Measurements from ENCODE around the gene KLF11. TPM values are rescaled to one million over a fixed set of nuclear protein-coding genes. Genes with fewer than 3 reads are reported as not detected.

Gene KLF11
- polyA plus RNA-seq, 1 donor from 2014 or later, result 5.7 TPM

- no peaks in the 10 kb centered on the region for H4K20me1 ChIP-seq (ENCODE audit: insufficient read depth)
- H3K9me3 ChIP-seq (ENCODE audit: low read length), result no peaks in the 10 kb centered on the region
- H3K79me2 ChIP-seq (replicated peaks; ENCODE audit: insufficient read depth, low read length), result no peaks in the 10 kb centered on the region
- no peaks in the 10 kb centered on the region for H3K9me2 ChIP-seq (ENCODE audit: insufficient read depth, low read length)
- H3K36me3 ChIP-seq (ENCODE audit: insufficient read depth, low read length), result no peaks in the 10 kb centered on the region
- H3K9ac ChIP-seq (ENCODE audit: low read length), result no peak overlapping the region
- no peak overlapping the region for H3K4me3 ChIP-seq (ENCODE audit: low read length)
- no peak overlapping the region for H3K27ac ChIP-seq (ENCODE audit: low read length)
- no peaks in the 10 kb centered on the region for H3F3A ChIP-seq (ENCODE audit: insufficient read depth, low read length, poor library complexity, severe bottlenecking)
- no peaks in the 10 kb centered on the region for H3K27me3 ChIP-seq (ENCODE audit: insufficient read depth, low read depth, low read length)
- H2AFZ ChIP-seq (ENCODE audit: low read depth, low read length), result no peak overlapping the region
- no peak overlapping the region for H3K4me2 ChIP-seq (ENCODE audit: low read length)
- no peak for TF ChIP-seq REST (IDR thresholded peaks at IDR 0.05; ENCODE audit: borderline replicate concordance)
- TF ChIP-seq RAD21 (conservative IDR thresholded peaks at IDR 0.05), result no peak
- no peak for TF ChIP-seq SMC3 (conservative IDR thresholded peaks at IDR 0.05; ENCODE audit: poor library complexity)
- TF ChIP-seq EP300 (conservative IDR thresholded peaks at IDR 0.05; ENCODE audit: poor library complexity, severe bottlenecking), result no peak
- TF ChIP-seq MXI1 (conservative IDR thresholded peaks at IDR 0.05; ENCODE audit: poor library complexity, severe bottlenecking), result no peak
- TF ChIP-seq, protein P1, sequence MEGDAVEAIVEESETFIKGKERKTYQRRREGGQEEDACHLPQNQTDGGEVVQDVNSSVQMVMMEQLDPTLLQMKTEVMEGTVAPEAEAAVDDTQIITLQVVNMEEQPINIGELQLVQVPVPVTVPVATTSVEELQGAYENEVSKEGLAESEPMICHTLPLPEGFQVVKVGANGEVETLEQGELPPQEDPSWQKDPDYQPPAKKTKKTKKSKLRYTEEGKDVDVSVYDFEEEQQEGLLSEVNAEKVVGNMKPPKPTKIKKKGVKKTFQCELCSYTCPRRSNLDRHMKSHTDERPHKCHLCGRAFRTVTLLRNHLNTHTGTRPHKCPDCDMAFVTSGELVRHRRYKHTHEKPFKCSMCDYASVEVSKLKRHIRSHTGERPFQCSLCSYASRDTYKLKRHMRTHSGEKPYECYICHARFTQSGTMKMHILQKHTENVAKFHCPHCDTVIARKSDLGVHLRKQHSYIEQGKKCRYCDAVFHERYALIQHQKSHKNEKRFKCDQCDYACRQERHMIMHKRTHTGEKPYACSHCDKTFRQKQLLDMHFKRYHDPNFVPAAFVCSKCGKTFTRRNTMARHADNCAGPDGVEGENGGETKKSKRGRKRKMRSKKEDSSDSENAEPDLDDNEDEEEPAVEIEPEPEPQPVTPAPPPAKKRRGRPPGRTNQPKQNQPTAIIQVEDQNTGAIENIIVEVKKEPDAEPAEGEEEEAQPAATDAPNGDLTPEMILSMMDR (IDR thresholded peaks at IDR 0.05; ENCODE audit: poor library complexity, severe bottlenecking), result no peak
- no peak for TF ChIP-seq TAF1 (IDR thresholded peaks at IDR 0.05; ENCODE audit: low read depth)
- no peak for TF ChIP-seq POLR2AphosphoS5 (IDR thresholded peaks at IDR 0.05)
- TF ChIP-seq EZH2 (IDR thresholded peaks at IDR 0.05; ENCODE audit: borderline replicate concordance, insufficient read depth, low read length, poor library complexity, severe bottlenecking), result no peak
These were observed 11.6 kb downstream of the KLF11 start for GRCh38 chr2:10054976-10055375.

DNA sequence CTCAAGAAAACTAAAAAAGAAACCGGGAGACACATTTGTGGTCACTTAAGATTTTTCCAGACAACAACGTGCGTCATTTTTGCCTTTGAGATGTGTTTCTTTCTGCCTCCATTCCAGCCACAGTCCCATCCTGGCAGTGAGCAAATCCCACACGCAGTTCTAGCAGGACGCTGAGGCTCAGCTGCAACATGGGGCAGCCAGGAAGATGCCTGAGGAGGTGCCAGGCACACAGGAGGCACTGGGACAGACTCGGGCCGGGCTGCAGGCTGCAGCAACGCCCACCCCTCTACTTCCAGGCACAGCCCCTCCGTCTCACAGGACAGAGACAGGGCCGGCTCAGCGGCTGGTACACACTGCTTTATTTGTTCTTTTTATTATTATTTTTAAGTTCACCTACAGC lies 13.1 kb downstream of the KLF11 start:
- no peaks in the 10 kb centered on the region for H3K27me3 ChIP-seq (ENCODE audit: insufficient read depth, low read depth, low read length)
- H4K20me1 ChIP-seq (ENCODE audit: insufficient read depth), result no peaks in the 10 kb centered on the region
- H3F3A ChIP-seq (ENCODE audit: insufficient read depth, low read length, poor library complexity, severe bottlenecking), result no peaks in the 10 kb centered on the region
- H3K4me2 ChIP-seq (ENCODE audit: low read length), result no peak overlapping the region
- H3K9me3 ChIP-seq (ENCODE audit: low read length), result no peaks in the 10 kb centered on the region
- H3K27ac ChIP-seq (ENCODE audit: low read length), result no peak overlapping the region
- H2AFZ ChIP-seq (ENCODE audit: low read depth, low read length), result no peak overlapping the region
- TF ChIP-seq SMC3 (conservative IDR thresholded peaks at IDR 0.05; ENCODE audit: poor library complexity), result no peak
- no peak for TF ChIP-seq TAF1 (IDR thresholded peaks at IDR 0.05; ENCODE audit: low read depth)
- no peak for TF ChIP-seq EP300 (conservative IDR thresholded peaks at IDR 0.05; ENCODE audit: poor library complexity, severe bottlenecking)
- no peak for TF ChIP-seq RAD21 (conservative IDR thresholded peaks at IDR 0.05)
- TF ChIP-seq EZH2 (IDR thresholded peaks at IDR 0.05; ENCODE audit: borderline replicate concordance, insufficient read depth, low read length, poor library complexity, severe bottlenecking), result no peak
- TF ChIP-seq MXI1 (conservative IDR thresholded peaks at IDR 0.05; ENCODE audit: poor library complexity, severe bottlenecking), result no peak
- TF ChIP-seq, protein P1 (IDR thresholded peaks at IDR 0.05; ENCODE audit: poor library complexity, severe bottlenecking), result no peak
- TF ChIP-seq POLR2AphosphoS5 (IDR thresholded peaks at IDR 0.05), result no peak
- TF ChIP-seq REST (IDR thresholded peaks at IDR 0.05; ENCODE audit: borderline replicate concordance), result no peak
- no peak overlapping the region for H3K9ac ChIP-seq (ENCODE audit: low read length)
- no peaks in the 10 kb centered on the region for H3K79me2 ChIP-seq (replicated peaks; ENCODE audit: insufficient read depth, low read length)
- H3K36me3 ChIP-seq (ENCODE audit: insufficient read depth, low read length), result no peaks in the 10 kb centered on the region
- no peak overlapping the region for H3K4me3 ChIP-seq (ENCODE audit: low read length)
- H3K9me2 ChIP-seq (ENCODE audit: insufficient read depth, low read length), result no peaks in the 10 kb centered on the region
